IPS DF 6.9 (cell line): ENCODE results near the gene PDZD2.

Experiments used
- DNase-seq: peaks from one replicate; pipeline ENCODE4 v3.0.0-alpha.2; 2013; ENCODE audit warnings: low read depth, low spot score
- H3K27ac ChIP-seq: one replicate; pipeline ENCODE4 v1.5.1; 2013; ENCODE audit warnings: low read length, control low read depth
- H3K27me3 ChIP-seq: 2 replicates; pipeline ENCODE4 v1.6.1; 2013; ENCODE audit warnings: mild to moderate bottlenecking, low read length; ENCODE audit not compliant: control insufficient read depth, insufficient read depth
- H3K36me3 ChIP-seq: 2 replicates; pipeline ENCODE4 v1.6.1; 2013; ENCODE audit warnings: low read length; ENCODE audit not compliant: control insufficient read depth, insufficient read depth
- H3K4me1 ChIP-seq: 2 replicates; pipeline ENCODE4 v1.6.1; 2013; ENCODE audit warnings: low read length; ENCODE audit not compliant: control insufficient read depth, insufficient read depth
- H3K4me3 ChIP-seq: 2 replicates; pipeline ENCODE4 v1.5.1; 2013; ENCODE audit warnings: mild to moderate bottlenecking, low read length
- H3K9me3 ChIP-seq: 2 replicates; pipeline ENCODE4 v1.6.1; 2013; ENCODE audit warnings: low read length, inconsistent platforms; ENCODE audit not compliant: control insufficient read depth, insufficient read depth
- WGBS: extraction: QIAGEN DNeasy Blood & Tissue Kit; methylation state at CpG from one replicate; pipeline ENCODE4 v1.1.7; 2013; ENCODE audit warnings: mixed read lengths, missing lambda C conversion rate; ENCODE audit not compliant: insufficient read length, insufficient coverage; 5-methylcytosine and 5-hydroxymethylcytosine counted together

Gene PDZD2

GRCh38 chr5:31635446-31635845, 3.5 kb upstream of the PDZD2 start:
- DNase-seq: no peak
- no peak overlapping the region for H3K4me3 ChIP-seq
- H3K27me3 ChIP-seq: peaks cover 6% of the 10 kb centered on the region; the same call in 1 of the 2 replicates
- H3K4me1 ChIP-seq: 0 out of 2 replicates have a peak, but pooled peaks cover 1% of the 10 kb centered on the region
- WGBS: no CpG with 5 or more reads among the region's 1 CpG
- H3K36me3 ChIP-seq: no peaks in the 10 kb centered on the region
- H3K27ac ChIP-seq: no peak overlapping the region
- H3K9me3 ChIP-seq: no peaks in the 10 kb centered on the region

DNA sequence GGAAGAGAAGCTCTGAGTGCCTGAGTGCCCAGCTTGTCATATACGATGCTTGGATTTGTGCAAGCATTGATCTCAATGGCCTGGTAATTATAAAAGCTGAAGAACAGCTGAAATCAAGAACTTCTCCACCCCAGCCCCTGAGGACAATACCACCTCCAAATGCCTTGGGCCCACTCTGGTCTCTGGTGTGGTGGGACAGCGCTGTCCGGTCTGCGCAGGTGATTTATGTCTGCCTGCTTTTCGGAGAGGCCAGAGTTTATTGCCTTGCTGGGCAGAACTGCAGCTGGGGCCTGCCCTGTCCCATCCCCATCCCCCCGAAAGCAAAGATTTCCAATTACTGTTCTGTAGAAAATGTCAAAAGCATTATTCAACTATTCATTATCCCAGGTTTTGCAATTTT, 1.1 kb upstream of the PDZD2 start:
- DNase-seq: no peak
- no peaks in the 10 kb centered on the region for H3K36me3 ChIP-seq
- H3K27me3 ChIP-seq: peaks cover 6% of the 10 kb centered on the region; the same call in 1 of the 2 replicates
- H3K4me1 ChIP-seq: 0 out of 2 replicates have a peak, but pooled peaks cover 1% of the 10 kb centered on the region
- H3K4me3 ChIP-seq: no peak overlapping the region
- WGBS: no CpG with 5 or more reads among the region's 6 CpGs
- H3K9me3 ChIP-seq: no peaks in the 10 kb centered on the region
- no peak overlapping the region for H3K27ac ChIP-seq

- no CpG with 5 or more reads among the region's 9 CpGs for WGBS
- Histone ChIP-seq H3K27me3 (peaks cover 6% of the 10 kb centered on the region; the same call in 1 of the 2 replicates), H3K4me3 (peak overlapping the region; percentile 29; the same call in 1 of the 2 replicates), H3K9me3 (no peaks in the 10 kb centered on the region), H3K36me3 (no peaks in the 10 kb centered on the region), H3K27ac (no peak overlapping the region), H3K4me1 (0 out of 2 replicates have a peak, but pooled peaks cover 1% of the 10 kb centered on the region)
- DNase-seq: no peak
Observed at GRCh38 chr5:31638345-31638744, 586 bp upstream of the PDZD2 start.

GRCh38 chr5:31639481-31640411, 815 bp downstream of the PDZD2 start:
- Histone ChIP-seq H3K4me3 (peak overlapping the region; percentile 29), H3K27me3 (peaks cover 6% of the 10 kb centered on the region; the same call in 1 of the 2 replicates), H3K36me3 (no peaks in the 10 kb centered on the region), H3K9me3 (no peaks in the 10 kb centered on the region), H3K27ac (no peak overlapping the region), H3K4me1 (0 out of 2 replicates have a peak, but pooled peaks cover 1% of the 10 kb centered on the region)
- no CpG with 5 or more reads among the region's 50 CpGs for WGBS
- no peak for DNase-seq

- DNase-seq: no peak
- peaks cover 1% of the 10 kb centered on the region; the same call in 1 of the 2 replicates for H3K4me1 ChIP-seq
- H3K4me3 ChIP-seq: no peak overlapping the region
- H3K36me3 ChIP-seq: no peaks in the 10 kb centered on the region
- no peak overlapping the region for H3K27ac ChIP-seq
- H3K9me3 ChIP-seq: no peaks in the 10 kb centered on the region
- WGBS: no CpG with 5 or more reads among the region's 1 CpG
- H3K27me3 ChIP-seq: peaks cover 6% of the 10 kb centered on the region; the same call in 1 of the 2 replicates
Observed at GRCh38 chr5:31640573-31640972, 1.6 kb downstream of the PDZD2 start.

GRCh38 chr5:31641059-31641458, 2.1 kb downstream of the PDZD2 start:
- DNase-seq: no peak
- no peak overlapping the region for H3K4me3 ChIP-seq
- no peak overlapping the region for H3K27ac ChIP-seq
- no CpG with 5 or more reads among the region's 4 CpGs for WGBS
- H3K36me3 ChIP-seq: no peaks in the 10 kb centered on the region
- peaks cover 6% of the 10 kb centered on the region; the same call in 1 of the 2 replicates for H3K27me3 ChIP-seq
- no peaks in the 10 kb centered on the region for H3K9me3 ChIP-seq
- H3K4me1 ChIP-seq: peaks cover 4% of the 10 kb centered on the region

DNA sequence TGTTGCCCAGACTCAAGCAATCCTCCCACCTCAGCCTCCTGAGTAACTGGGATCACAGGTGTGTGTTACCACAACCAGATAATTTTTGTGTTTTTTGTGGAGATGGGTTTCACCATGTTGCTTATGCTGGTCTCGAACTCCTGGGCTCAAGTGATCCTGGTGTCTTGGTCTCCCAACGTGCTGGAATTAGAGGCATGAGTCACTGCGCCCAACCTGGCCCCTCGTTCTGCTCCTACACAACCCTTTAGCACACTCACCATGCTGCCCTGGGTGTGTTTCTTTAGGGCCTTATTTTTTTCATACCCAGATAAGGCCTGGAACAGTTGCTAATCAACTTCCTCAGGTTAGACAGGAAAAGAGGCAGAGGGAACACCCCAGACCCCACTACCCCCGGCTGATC, 2.6 kb downstream of the PDZD2 start:
- Histone ChIP-seq H3K27ac (no peak overlapping the region), H3K9me3 (no peaks in the 10 kb centered on the region), H3K4me1 (peaks cover 6% of the 10 kb centered on the region), H3K27me3 (peaks cover 6% of the 10 kb centered on the region; the same call in 1 of the 2 replicates), H3K4me3 (no peak overlapping the region), H3K36me3 (no peaks in the 10 kb centered on the region)
- no CpG with 5 or more reads among the region's 5 CpGs for WGBS
- no peak for DNase-seq

DNA sequence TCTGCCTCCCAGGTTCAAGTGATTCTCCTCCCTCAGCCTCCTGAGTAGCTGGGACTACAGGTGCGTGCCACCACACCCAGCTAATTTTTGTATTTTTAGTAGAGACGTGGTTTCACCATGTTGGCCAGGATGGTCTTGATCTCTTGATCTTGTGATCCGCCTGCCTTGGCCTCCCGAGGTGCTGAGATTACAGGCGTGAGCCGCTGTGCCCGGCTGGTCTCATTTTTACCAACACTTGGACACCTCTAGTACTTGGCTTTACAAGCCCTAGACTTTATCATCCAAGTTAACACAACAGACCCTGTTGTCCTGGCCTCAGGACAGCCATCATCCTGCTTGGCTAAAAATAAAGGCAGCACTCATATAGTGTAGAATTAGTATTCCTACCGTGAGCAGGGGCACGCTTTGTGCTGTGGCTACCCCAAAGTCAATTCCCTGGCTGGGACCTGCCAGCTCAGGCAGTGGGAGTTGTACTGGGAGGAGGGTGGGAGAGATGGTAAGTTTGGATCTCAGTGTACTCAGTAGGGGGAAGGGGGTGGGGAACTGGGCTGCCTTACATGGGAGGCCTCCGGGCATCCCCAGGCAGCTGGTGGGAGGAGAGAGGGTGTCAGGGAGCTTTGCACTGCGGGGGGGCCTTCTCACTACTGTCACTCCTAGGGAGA, 6.6 kb downstream of the PDZD2 start:
- no peaks in the 10 kb centered on the region; the same call in 1 of the 2 replicates for H3K27me3 ChIP-seq
- no peak overlapping the region for H3K4me3 ChIP-seq
- H3K4me1 ChIP-seq: peaks cover 5% of the 10 kb centered on the region
- no CpG with 5 or more reads among the region's 11 CpGs for WGBS
- H3K36me3 ChIP-seq: no peaks in the 10 kb centered on the region
- no peak for DNase-seq
- no peak overlapping the region for H3K27ac ChIP-seq
- H3K9me3 ChIP-seq: no peaks in the 10 kb centered on the region

DNA sequence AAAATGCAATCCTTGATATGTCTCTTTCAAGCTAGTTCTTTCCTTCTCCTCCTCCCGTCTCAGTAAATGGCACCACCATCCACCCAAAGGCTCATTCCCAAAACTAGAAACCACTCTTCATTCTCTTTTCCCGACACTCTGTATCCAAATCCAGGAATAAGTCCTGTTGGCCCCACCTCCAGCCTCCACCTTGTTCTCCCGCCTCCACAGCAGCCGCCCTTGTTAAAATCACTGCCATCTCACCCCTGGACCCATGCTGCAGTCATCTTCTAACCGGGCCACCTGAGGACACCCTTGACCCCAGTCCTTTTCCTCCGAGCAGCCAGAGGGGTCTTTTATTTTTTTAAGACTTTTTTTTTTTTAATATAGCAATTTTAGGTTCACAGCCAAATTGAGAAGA, 9.4 kb downstream of the PDZD2 start:
- no peaks in the 10 kb centered on the region for H3K27me3 ChIP-seq
- no peaks in the 10 kb centered on the region for H3K9me3 ChIP-seq
- no peaks in the 10 kb centered on the region for H3K36me3 ChIP-seq
- no peak for DNase-seq
- H3K4me1 ChIP-seq: peaks cover 5% of the 10 kb centered on the region
- no peak overlapping the region for H3K4me3 ChIP-seq
- no CpG with 5 or more reads among the region's 6 CpGs for WGBS
- H3K27ac ChIP-seq: no peak overlapping the region

GRCh38 chr5:31651241-31651640, 12.3 kb downstream of the PDZD2 start:
- H3K4me3 ChIP-seq: no peak overlapping the region
- peaks cover 1% of the 10 kb centered on the region; the same call in 1 of the 2 replicates for H3K4me1 ChIP-seq
- no peak overlapping the region for H3K27ac ChIP-seq
- H3K9me3 ChIP-seq: no peaks in the 10 kb centered on the region
- no peak for DNase-seq
- no peaks in the 10 kb centered on the region for H3K36me3 ChIP-seq
- WGBS: no CpG with 5 or more reads among the region's 3 CpGs
- no peaks in the 10 kb centered on the region for H3K27me3 ChIP-seq
